SK-N-SH (cell line): Measurements from ENCODE around the gene HOXD10. TPM values are rescaled to one million over a fixed set of nuclear protein-coding genes. Genes with fewer than 3 reads are reported as not detected.

ENCODE experiments used
- CTCF ChIA-PET: fragments of 300-600, 350-600 bp; formaldehyde crosslinking; extraction: SDS; loops from one replicate; lab custom pipeline; 2021; lab: Yijun Ruan, JAX
- POLR2A ChIA-PET: fragments of 350-600 bp; sonication (Branson Sonifier 250); formaldehyde crosslinking; extraction: SDS; loops from one replicate; lab custom pipeline; 2020; ENCODE audit warnings: antibody characterized with exemption, inconsistent platforms; lab: Yijun Ruan, JAX
- DNase-seq: peaks from one replicate; pipeline ENCODE4 v3.0.0; 2012
- H2AFZ ChIP-seq: fragments of 200-600 bp; sonication (generic); 2 replicates; pipeline ENCODE4 v1.8.1; 2016; ENCODE audit warnings: antibody characterized with exemption, mild to moderate bottlenecking, low read depth
- H3F3A ChIP-seq: fragments of 200-600 bp; sonication (generic); replicated peaks from 2 replicates; pipeline ENCODE3; 2016; ENCODE audit warnings: antibody characterized with exemption, mild to moderate bottlenecking; ENCODE audit not compliant: insufficient read depth
- H3K27ac ChIP-seq, 2 experiments: fragments of 200-500 bp in 1 of 2; fragments of 200-600 bp in 1 of 2; sonication (Bioruptor generic) in 1 of 2; sonication (generic), shearing (Covaris generic) in 1 of 2; 2 replicates each; pipeline versions ENCODE4 v1.5.1 to v1.6.1; 2014 to 2016; ENCODE audit warnings: low read depth in 2 of 2, inconsistent platforms in 1 of 2, low read length in 1 of 2, mild to moderate bottlenecking in 1 of 2, mixed read lengths in 1 of 2
- H3K27me3 ChIP-seq: fragments of 200-600 bp; sonication (generic), shearing (Covaris generic); 2 replicates; pipeline ENCODE4 v1.6.1; 2016; ENCODE audit warnings: mixed run types; ENCODE audit not compliant: insufficient read depth
- H3K36me3 ChIP-seq, 2 experiments: fragments of 200-500 bp in 1 of 2; fragments of 200-600 bp in 1 of 2; sonication (Bioruptor generic) in 1 of 2; sonication (generic) in 1 of 2; replicated peaks in 1 of 2; 2 replicates each; pipeline versions ENCODE3 to v1.5.1; 2014 to 2016; ENCODE audit warnings: low read length in 1 of 2, mild to moderate bottlenecking in 1 of 2; ENCODE audit not compliant: insufficient read depth in 2 of 2, control insufficient read depth in 1 of 2
- H3K4me1 ChIP-seq, 2 experiments: fragments of 200-500 bp in 1 of 2; fragments of 200-600 bp in 1 of 2; sonication (Bioruptor generic) in 1 of 2; sonication (generic), shearing (Covaris generic) in 1 of 2; 2 replicates each; pipeline versions ENCODE4 v1.5.1 to v1.6.1; 2014 to 2016; ENCODE audit warnings: low read depth in 1 of 2, low read length in 1 of 2, mixed run types in 1 of 2; ENCODE audit not compliant: insufficient read depth in 2 of 2, control insufficient read depth in 1 of 2
- H3K4me2 ChIP-seq: fragments of 200-600 bp; sonication (generic), shearing (Covaris generic); 2 replicates; pipeline ENCODE4 v1.6.1; 2017; ENCODE audit warnings: mixed run types
- H3K4me3 ChIP-seq, 2 experiments: fragments of 200-500 bp in 1 of 2; fragments of 200-600 bp in 1 of 2; sonication (Bioruptor generic) in 1 of 2; sonication (generic), shearing (Covaris generic) in 1 of 2; 2 replicates each; pipeline versions ENCODE4 v1.5.1 to v1.8.1; 2014 to 2016; ENCODE audit warnings: low read depth in 2 of 2, inconsistent platforms in 1 of 2, low read length in 1 of 2, mild to moderate bottlenecking in 1 of 2, mixed read lengths in 1 of 2, moderate library complexity in 1 of 2
- H3K79me2 ChIP-seq: fragments of 200-600 bp; sonication (generic); 2 replicates; pipeline ENCODE4 v1.8.1; 2017; ENCODE audit warnings: mild to moderate bottlenecking; ENCODE audit not compliant: insufficient read depth
- H3K9ac ChIP-seq: fragments of 200-600 bp; sonication (generic); 2 replicates; pipeline ENCODE4 v1.6.1; 2017; ENCODE audit warnings: mixed run types
- H3K9me2 ChIP-seq: fragments of 200-600 bp; sonication (generic); 2 replicates; pipeline ENCODE4 v1.6.1; 2017; ENCODE audit warnings: mixed run types
- H3K9me3 ChIP-seq: fragments of 200-600 bp; sonication (generic); 2 replicates; pipeline ENCODE4 v1.6.1; 2017; ENCODE audit warnings: mixed run types, mild to moderate bottlenecking, moderate library complexity
- H4K20me1 ChIP-seq: fragments of 200-600 bp; sonication (generic); 2 replicates; pipeline ENCODE4 v1.6.1; 2017; ENCODE audit warnings: mild to moderate bottlenecking, mixed run types; ENCODE audit not compliant: insufficient read depth
- CHD2 ChIP-seq: fragments of 150-350 bp; IDR thresholded peaks from 2 replicates; pipeline ENCODE4 v1.6.1; 2018; ENCODE audit warnings: low read length; ENCODE audit not compliant: partially characterized antibody
- ELF1 ChIP-seq: IDR thresholded peaks from 2 replicates; pipeline ENCODE4 v1.4.0; 2012
- EP300 ChIP-seq, 2 experiments: IDR thresholded peaks; 2 replicates each; pipeline versions ENCODE4 v1.4.0 to v1.6.1; 2012; ENCODE audit warnings: borderline replicate concordance in 1 of 2, low read depth in 1 of 2, low read length in 1 of 2
- EZH2phosphoT487 ChIP-seq: fragments of 200-600 bp; sonication (generic); IDR thresholded peaks from 2 replicates; pipeline ENCODE4 v1.6.1; 2017; ENCODE audit warnings: low read depth, mixed run types, mild to moderate bottlenecking, antibody characterized with exemption, moderate library complexity, borderline replicate concordance
- FOXJ3 ChIP-seq: sonication (generic); formaldehyde crosslinking; IDR thresholded peaks from 2 replicates; pipeline ENCODE4 v1.5.1; 2020; ENCODE audit warnings: mild to moderate bottlenecking, missing genetic modification reagents
- FOXM1 ChIP-seq: IDR thresholded peaks from 2 replicates; pipeline ENCODE4 v1.4.0; 2012; ENCODE audit warnings: low read depth, mild to moderate bottlenecking
- GABPA ChIP-seq: IDR thresholded peaks from 2 replicates; pipeline ENCODE4 v1.4.0; 2012; ENCODE audit warnings: low read depth, mild to moderate bottlenecking
- GATA2 ChIP-seq: sonication (generic); formaldehyde crosslinking; IDR thresholded peaks from 2 replicates; pipeline ENCODE4 v1.5.0; 2020; ENCODE audit warnings: mild to moderate bottlenecking, missing genetic modification reagents
- IRF3 ChIP-seq: fragments of 150-350 bp; IDR thresholded peaks from 2 replicates; pipeline ENCODE4 v1.6.1; 2016; ENCODE audit warnings: mild to moderate bottlenecking, low read depth, low read length
- JUND ChIP-seq: IDR thresholded peaks from 2 replicates; pipeline ENCODE4 v1.4.0; 2012
- MEF2A ChIP-seq: IDR thresholded peaks from 2 replicates; pipeline ENCODE4 v1.4.0; 2012; ENCODE audit warnings: low read depth, borderline replicate concordance
- NFIC ChIP-seq: IDR thresholded peaks from 2 replicates; pipeline ENCODE4 v1.4.0; 2012; ENCODE audit warnings: borderline replicate concordance
- NRF1 ChIP-seq: IDR thresholded peaks from 2 replicates; pipeline ENCODE4 v1.6.1; 2012; ENCODE audit warnings: low read depth, mild to moderate bottlenecking, low read length
- PBX3 ChIP-seq: IDR thresholded peaks from 2 replicates; pipeline ENCODE4; 2012
- RCOR1 ChIP-seq: fragments of 150-350 bp; IDR thresholded peaks from 2 replicates; pipeline ENCODE4 v1.6.1; 2017; ENCODE audit warnings: antibody characterized with exemption, low read length
- REST ChIP-seq: IDR thresholded peaks from 2 replicates; pipeline ENCODE4 v1.6.1; 2012; ENCODE audit warnings: mild to moderate bottlenecking, low read depth, low read length, moderate library complexity
- RFX5 ChIP-seq: IDR thresholded peaks from 2 replicates; pipeline ENCODE4 v1.6.1; 2012; ENCODE audit warnings: mild to moderate bottlenecking, improper control_type of control experiment, low read length
- RXRA ChIP-seq: IDR thresholded peaks from 2 replicates; pipeline ENCODE4 v1.4.0; 2012; ENCODE audit warnings: low read depth, mild to moderate bottlenecking, borderline replicate concordance
- SIN3A ChIP-seq: IDR thresholded peaks from 2 replicates; pipeline ENCODE4 v1.6.1; 2012; ENCODE audit warnings: low read depth, mild to moderate bottlenecking, low read length, moderate library complexity, borderline replicate concordance
- TAF1 ChIP-seq: IDR thresholded peaks from 2 replicates; pipeline ENCODE4 v1.6.1; 2012; ENCODE audit warnings: low read depth, mild to moderate bottlenecking, low read length, moderate library complexity, borderline replicate concordance
- TCF12 ChIP-seq: IDR thresholded peaks from 2 replicates; pipeline ENCODE4 v1.4.0; 2012
- USF1 ChIP-seq: IDR thresholded peaks from 2 replicates; pipeline ENCODE4 v1.4.0; 2012; ENCODE audit warnings: low read depth, borderline replicate concordance
- USF2 ChIP-seq: fragments of 150-350 bp; IDR thresholded peaks from 2 replicates; pipeline ENCODE4 v1.6.1; 2017; ENCODE audit warnings: antibody characterized with exemption, low read length, low read depth, borderline replicate concordance
- YY1 ChIP-seq: IDR thresholded peaks from 2 replicates; pipeline ENCODE4 v1.4.0; 2012; ENCODE audit warnings: low read depth, mild to moderate bottlenecking
- WGBS: methylation state at CpG from one replicate; pipeline ENCODE4 v1.1.6; 2017; ENCODE audit warnings: low lambda C conversion rate; 5-methylcytosine and 5-hydroxymethylcytosine counted together
- polyA plus RNA-seq, 3 experiments: library from polyadenylated mRNA; depleted of rRNA; stranded (reverse); fragments of >200 nt; gene quantifications; 2 replicates each; pipeline ENCODE4 v1.2.3, GENCODE V29; 2012

HOXD10 gene
- polyA plus RNA-seq, 1 of the 3 experiments (the other 2 are of a cell fraction) = 0.10 TPM

GRCh38 chr2:176140513-176141317 lies 24.1 kb downstream of the HOXD10 start:
- peak overlapping the region; percentile 58 to 63 for H3K27ac ChIP-seq
- H3K4me1 ChIP-seq = peaks cover 5 to 27% of the 10 kb centered on the region in 2 experiments; a peak in 2 of 4 replicates
- ChIA-PET POLR2A (interaction anchor here (0.6 to 3.0 kb wide), 8 partner anchors 9 to 503 kb away, joined by 3 to 21 read pairs (median 4); partner anchors contain the start of gene MTX2), CTCF (interaction anchor here (0.6 to 26.1 kb wide), 64 partner anchors 9 to 1024 kb away, joined by 3 to 1047 read pairs (median 4); partner anchors contain the start of genes HOXD3, HOXD4 and HOXD9)
- peak overlapping the region; percentile 60; the same call in 1 of the 2 replicates for H3K9ac ChIP-seq
- H4K20me1 ChIP-seq = no peaks in the 10 kb centered on the region
- WGBS = 17% methylated on average over 16 of the region's 48 CpGs
- H3K9me2 ChIP-seq = no peaks in the 10 kb centered on the region
- no peaks in the 10 kb centered on the region for H3K27me3 ChIP-seq
- peaks cover 49% of the 10 kb centered on the region for H3K79me2 ChIP-seq
- H2AFZ ChIP-seq = peak overlapping the region; percentile 89
- H3K36me3 ChIP-seq = no peaks in the 10 kb centered on the region
- H3K4me2 ChIP-seq = peak overlapping the region; percentile 96
- DNase-seq = peak; percentile 96
- no peaks in the 10 kb centered on the region for H3K9me3 ChIP-seq
- peaks cover 17% of the 10 kb centered on the region for H3F3A ChIP-seq
- H3K4me3 ChIP-seq = peak overlapping the region; percentile 61 to 79
- peak; percentile 66 for TF ChIP-seq GABPA
- no peak; the same call in 1 of the 2 replicates for TF ChIP-seq FOXM1
- TF ChIP-seq PBX3 = no peak
- TF ChIP-seq RXRA = no peak
- no peak for TF ChIP-seq RCOR1
- TF ChIP-seq ELF1 = peak; percentile 46; the same call in 1 of the 2 replicates
- no peak for TF ChIP-seq NFIC
- no peak for TF ChIP-seq IRF3
- peak; percentile 59 for TF ChIP-seq CHD2
- TF ChIP-seq YY1 = 0 out of 2 replicates have a peak, but pooled peaks have one; percentile 43
- TF ChIP-seq EP300 (IDR thresholded peaks at IDR 0.05; ENCODE audit: borderline replicate concordance in 1 of 2, low read depth in 1 of 2, low read length in 1 of 2) = no peak
- TF ChIP-seq TAF1 = no peak
- no peak for TF ChIP-seq EZH2phosphoT487
- TF ChIP-seq FOXJ3 = no peak
- no peak for TF ChIP-seq RFX5
- TF ChIP-seq USF1 = no peak
- TF ChIP-seq SIN3A = no peak
- no peak for TF ChIP-seq MEF2A
- no peak for TF ChIP-seq REST
- no peak for TF ChIP-seq JUND
- no peak for TF ChIP-seq TCF12
- no peak for TF ChIP-seq GATA2 (CRISPR knock-in tag)
- TF ChIP-seq NRF1 = 0 out of 2 replicates have a peak, but pooled peaks have one; percentile 4
- TF ChIP-seq USF2 = no peak
